A549 (cell line): Measurements from ENCODE around the gene ELFN1. TPM values are rescaled to one million over a fixed set of nuclear protein-coding genes. Genes with fewer than 3 reads are reported as not detected.

Source experiments
- ATAC-seq, 2 experiments: fragments of 200-7000 bp in 1 of 2; fragments of >200 bp in 1 of 2; cut with Nextera tagmentation in 1 of 2; cut with Tn5 transposase in 1 of 2; 3 replicates each; pipeline versions ENCODE4 v1.8.0 to v1.9.1; 2018 to 2020; ENCODE audit warnings: mild to moderate bottlenecking in 1 of 2, moderate library complexity in 1 of 2
- CTCF ChIA-PET: fragments of 300-600 bp; sonication (Branson Sonifier 250); formaldehyde crosslinking; extraction: SDS; loops from one replicate; lab custom pipeline; 2021; ENCODE audit warnings: antibody characterized with exemption, inconsistent platforms; lab: Yijun Ruan, JAX
- POLR2A ChIA-PET: fragments of 350-600 bp; formaldehyde crosslinking; extraction: SDS; loops from one replicate; lab custom pipeline; 2021; ENCODE audit warnings: antibody characterized with exemption, inconsistent platforms; lab: Yijun Ruan, JAX
- DNase-seq, 2 experiments: peaks; one replicate each; pipeline versions ENCODE4 v3.0.0 to v3.0.0-alpha.2; 2011 to 2016; ENCODE audit warnings: low read depth in 1 of 2, low spot score in 1 of 2
- FAIRE-seq: peaks from 2 replicates; lab custom pipeline; 2011; peaks lifted over from hg19 to GRCh38; lab: Jason Lieb, UNC
- H3K27ac ChIP-seq, 2 experiments: fragments of >200 bp; sonication (Bioruptor Twin); formaldehyde crosslinking; 3 replicates each; pipeline ENCODE4 v1.5.1; 2016 to 2017
- H3K4me1 ChIP-seq: fragments of >200 bp; sonication (Bioruptor Twin); formaldehyde crosslinking; 3 replicates; pipeline ENCODE4 v1.6.1; 2016
- H3K4me2 ChIP-seq: fragments of >200 bp; sonication (Bioruptor Twin); formaldehyde crosslinking; 3 replicates; pipeline ENCODE4 v1.6.1; 2016
- H3K4me3 ChIP-seq: fragments of >200 bp; sonication (Bioruptor Twin); formaldehyde crosslinking; 3 replicates; pipeline ENCODE4 v1.5.1; 2016
- H3K9me3 ChIP-seq: fragments of >200 bp; sonication (Bioruptor Twin); formaldehyde crosslinking; 3 replicates; pipeline ENCODE4 v1.6.1; 2016
- BHLHE40 ChIP-seq: IDR thresholded peaks from 2 replicates; pipeline ENCODE4 v1.6.1; 2012; ENCODE audit warnings: low read depth, low read length, inconsistent platforms
- CBX2 ChIP-seq: fragments of 200-600 bp; sonication (generic); IDR thresholded peaks from 2 replicates; pipeline ENCODE4 v1.6.1; 2016; ENCODE audit warnings: low read depth, mild to moderate bottlenecking, borderline replicate concordance
- CBX8 ChIP-seq: fragments of 200-600 bp; sonication (generic); IDR thresholded peaks from 2 replicates; pipeline ENCODE4 v1.6.1; 2016
- EHF ChIP-seq: fragments of 250-450 bp; sonication (Bioruptor Pico); IDR thresholded peaks from 2 replicates; pipeline ENCODE4 v1.5.0; 2020; ENCODE audit warnings: mild to moderate bottlenecking
- ESRRA ChIP-seq: fragments of 150-350 bp; IDR thresholded peaks from 2 replicates; pipeline ENCODE4 v1.6.1; 2014; ENCODE audit warnings: mild to moderate bottlenecking, low read length, borderline replicate concordance
- HDAC2 ChIP-seq: fragments of 200-600 bp; sonication (generic); IDR thresholded peaks from 2 replicates; pipeline ENCODE4 v1.6.1; 2016
- HEYL ChIP-seq: fragments of 250-450 bp; sonication (Bioruptor Pico); IDR thresholded peaks from 2 replicates; pipeline ENCODE4 v1.8.0; 2021; ENCODE audit warnings: mild to moderate bottlenecking, moderate library complexity
- HOXB13 ChIP-seq: fragments of 250-450 bp; sonication (Bioruptor Pico); IDR thresholded peaks from 2 replicates; pipeline ENCODE4 v1.5.0; 2020; ENCODE audit warnings: low read depth, mild to moderate bottlenecking, moderate library complexity
- MAZ ChIP-seq: fragments of 150-350 bp; IDR thresholded peaks from 2 replicates; pipeline ENCODE4 v1.6.1; 2014; ENCODE audit warnings: antibody characterized with exemption, low read depth, low read length, borderline replicate concordance
- PHF8 ChIP-seq: fragments of 200-600 bp; sonication (generic); IDR thresholded peaks from 2 replicates; pipeline ENCODE4 v1.6.1; 2016; ENCODE audit warnings: low read depth, mild to moderate bottlenecking, antibody characterized with exemption, moderate library complexity, borderline replicate concordance
- TP53 ChIP-seq: fragments of 250-450 bp; sonication (Bioruptor Pico); IDR thresholded peaks from 2 replicates; pipeline ENCODE4 v1.5.0; 2021; ENCODE audit warnings: mild to moderate bottlenecking, moderate library complexity
- ZC3H11A ChIP-seq: fragments of 450-650 bp; IDR thresholded peaks from 2 replicates; pipeline ENCODE4 v1.6.1; 2014; ENCODE audit warnings: antibody characterized with exemption, mild to moderate bottlenecking
- ZNF302 ChIP-seq: fragments of 250-450 bp; sonication (Bioruptor Pico); IDR thresholded peaks from 2 replicates; pipeline ENCODE4 v1.9.0; 2021; ENCODE audit warnings: inconsistent platforms, mild to moderate bottlenecking, moderate library complexity
- WGBS: methylation state at CpG from one replicate; pipeline ENCODE4 v1.1.6; 2017; ENCODE audit errors: missing lambda C conversion rate; 5-methylcytosine and 5-hydroxymethylcytosine counted together
- polyA plus RNA-seq, 4 experiments: library from polyadenylated mRNA; depleted of rRNA in 3 of 4; stranded (reverse); fragments of >200 nt; fragmentation: RNase III in 1 of 4; extraction: RNeasy Plus Mini Kit Qiagen cat#74134 plus additional on column Dnase treatment in 1 of 4; gene quantifications; 2 replicates in 3 of 4; 3 replicates in 1 of 4; pipeline ENCODE4 v1.2.3, GENCODE V29; 2011 to 2017
- TF ChIP-seq, protein P1 (sequence below): fragments of >200 bp; sonication (Bioruptor Twin); formaldehyde crosslinking; IDR thresholded peaks from 2 replicates; pipeline ENCODE4 v1.6.1; 2016
- TF ChIP-seq, protein P2 (sequence below): IDR thresholded peaks from 2 replicates; pipeline ENCODE4 v1.6.1; 2012
- TF ChIP-seq, protein P3 (sequence below): fragments of >200 bp; sonication (Bioruptor Twin); formaldehyde crosslinking; IDR thresholded peaks from 3 replicates; pipeline ENCODE4 v1.5.1; 2016
- TF ChIP-seq, protein P4 (sequence below): IDR thresholded peaks from 2 replicates; pipeline ENCODE4 v1.6.1; 2012; ENCODE audit warnings: low read depth, borderline replicate concordance
- TF ChIP-seq, protein P5 (sequence below): fragments of 250-450 bp; sonication (Bioruptor Pico); IDR thresholded peaks from 2 replicates; pipeline ENCODE4 v1.5.0; 2021; ENCODE audit warnings: mild to moderate bottlenecking, moderate library complexity, borderline replicate concordance

Gene ELFN1
- polyA plus RNA-seq, 2 of the 4 experiments (the other 2 are of a cell fraction), result 0.08 to 0.10 TPM

DNA sequence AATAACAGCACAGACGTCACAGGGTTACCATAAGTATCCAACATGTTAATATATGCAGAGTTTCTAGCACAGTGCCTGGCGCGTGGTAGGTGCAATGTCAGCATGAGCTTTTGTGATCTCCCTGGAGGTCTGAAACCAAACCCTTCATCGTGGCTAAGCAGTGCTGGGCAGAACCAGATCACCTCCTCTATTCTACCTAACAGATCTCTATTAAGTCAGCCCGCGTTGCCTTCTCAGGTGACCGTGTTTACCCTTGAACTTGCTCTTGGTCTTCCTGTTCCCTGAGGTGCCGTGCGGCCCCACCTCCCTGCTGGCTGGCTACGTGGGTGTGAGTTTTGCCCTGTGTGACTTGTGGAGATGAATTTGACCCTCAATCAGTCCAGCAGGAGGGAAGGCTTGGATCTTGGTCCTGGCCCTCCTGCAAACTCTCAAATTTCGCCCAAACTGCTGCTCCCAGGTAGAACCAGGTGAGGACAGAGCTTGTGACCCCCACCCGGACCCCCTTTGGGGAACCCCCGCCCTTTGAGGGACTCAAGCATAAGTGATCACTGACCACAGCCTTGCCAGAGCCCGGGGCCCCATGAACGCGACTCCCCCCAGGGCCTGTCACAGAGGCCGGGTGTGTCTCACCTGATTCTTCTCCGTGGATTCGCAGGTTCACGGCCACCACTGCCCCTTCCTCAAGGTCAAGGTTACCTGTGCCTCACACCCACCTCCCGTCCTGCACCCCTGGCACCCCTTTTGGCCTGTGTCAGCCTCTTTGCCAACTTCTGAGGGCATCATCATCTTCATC lies 54.2 kb downstream of the ELFN1 start:
- WGBS, result 65% methylated on average over 21 of the region's 21 CpGs
- Histone ChIP-seq H3K9me3 (peaks cover 6% of the 10 kb centered on the region; the same call in 2 of the 3 replicates), H3K4me3 (no peak overlapping the region), H3K4me2 (no peak overlapping the region), H3K4me1 (no peaks in the 10 kb centered on the region), H3K27ac (no peak overlapping the region)
- ATAC-seq, result no peak
- no peak for FAIRE-seq
- DNase-seq, result no peak
- TF ChIP-seq TP53 (CRISPR knock-in tag) (no peak), PHF8 (no peak), ZC3H11A (no peak), ESRRA (no peak), HDAC2 (no peak), BHLHE40 (no peak), MAZ (no peak), CBX2 (no peak), EHF (CRISPR knock-in tag) (no peak)
- TF ChIP-seq, protein P1, sequence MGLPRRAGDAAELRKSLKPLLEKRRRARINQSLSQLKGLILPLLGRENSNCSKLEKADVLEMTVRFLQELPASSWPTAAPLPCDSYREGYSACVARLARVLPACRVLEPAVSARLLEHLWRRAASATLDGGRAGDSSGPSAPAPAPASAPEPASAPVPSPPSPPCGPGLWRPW, result no peak
- TF ChIP-seq, protein P2, sequence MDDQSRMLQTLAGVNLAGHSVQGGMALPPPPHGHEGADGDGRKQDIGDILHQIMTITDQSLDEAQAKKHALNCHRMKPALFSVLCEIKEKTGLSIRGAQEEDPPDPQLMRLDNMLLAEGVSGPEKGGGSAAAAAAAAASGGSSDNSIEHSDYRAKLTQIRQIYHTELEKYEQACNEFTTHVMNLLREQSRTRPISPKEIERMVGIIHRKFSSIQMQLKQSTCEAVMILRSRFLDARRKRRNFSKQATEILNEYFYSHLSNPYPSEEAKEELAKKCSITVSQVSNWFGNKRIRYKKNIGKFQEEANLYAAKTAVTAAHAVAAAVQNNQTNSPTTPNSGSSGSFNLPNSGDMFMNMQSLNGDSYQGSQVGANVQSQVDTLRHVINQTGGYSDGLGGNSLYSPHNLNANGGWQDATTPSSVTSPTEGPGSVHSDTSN, result no peak
- TF ChIP-seq, protein P3, sequence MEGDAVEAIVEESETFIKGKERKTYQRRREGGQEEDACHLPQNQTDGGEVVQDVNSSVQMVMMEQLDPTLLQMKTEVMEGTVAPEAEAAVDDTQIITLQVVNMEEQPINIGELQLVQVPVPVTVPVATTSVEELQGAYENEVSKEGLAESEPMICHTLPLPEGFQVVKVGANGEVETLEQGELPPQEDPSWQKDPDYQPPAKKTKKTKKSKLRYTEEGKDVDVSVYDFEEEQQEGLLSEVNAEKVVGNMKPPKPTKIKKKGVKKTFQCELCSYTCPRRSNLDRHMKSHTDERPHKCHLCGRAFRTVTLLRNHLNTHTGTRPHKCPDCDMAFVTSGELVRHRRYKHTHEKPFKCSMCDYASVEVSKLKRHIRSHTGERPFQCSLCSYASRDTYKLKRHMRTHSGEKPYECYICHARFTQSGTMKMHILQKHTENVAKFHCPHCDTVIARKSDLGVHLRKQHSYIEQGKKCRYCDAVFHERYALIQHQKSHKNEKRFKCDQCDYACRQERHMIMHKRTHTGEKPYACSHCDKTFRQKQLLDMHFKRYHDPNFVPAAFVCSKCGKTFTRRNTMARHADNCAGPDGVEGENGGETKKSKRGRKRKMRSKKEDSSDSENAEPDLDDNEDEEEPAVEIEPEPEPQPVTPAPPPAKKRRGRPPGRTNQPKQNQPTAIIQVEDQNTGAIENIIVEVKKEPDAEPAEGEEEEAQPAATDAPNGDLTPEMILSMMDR, result no peak
- CTCF ChIA-PET, result interaction anchor here (1.2 kb wide), 1 partner anchor 14 kb away, joined by 3 read pairs; no protein-coding TSS in a partner anchor
- POLR2A ChIA-PET, result no interaction called here

DNA sequence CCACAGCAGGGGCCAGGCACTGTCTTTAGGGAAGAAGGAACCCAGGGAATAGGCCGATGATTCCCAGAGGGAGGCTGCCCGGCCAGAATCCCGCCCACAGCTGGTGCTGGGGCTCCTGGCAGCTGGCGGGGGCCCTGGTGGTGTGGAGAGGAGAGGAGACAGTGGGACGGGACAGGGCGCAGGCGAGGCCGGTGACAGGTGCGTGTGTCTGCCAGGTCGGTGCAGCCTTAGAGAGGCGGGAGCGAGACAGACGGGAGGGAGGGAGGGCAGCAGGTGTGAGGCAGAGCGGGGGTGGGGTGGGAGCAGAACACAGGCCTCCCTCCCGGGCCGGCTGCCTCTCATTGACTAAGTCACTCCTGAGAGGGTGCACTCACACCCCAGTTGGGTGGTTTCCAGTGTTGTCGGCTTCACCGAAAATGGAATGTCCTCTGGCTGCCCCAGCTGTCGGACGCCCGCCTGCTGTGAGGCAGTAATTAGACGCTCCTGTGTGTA lies 55.2 kb downstream of the ELFN1 start:
- ChIA-PET CTCF (no interaction called here), POLR2A (no interaction called here)
- Histone ChIP-seq H3K27ac (no peak overlapping the region), H3K4me1 (no peaks in the 10 kb centered on the region), H3K9me3 (peaks cover 15% of the 10 kb centered on the region), H3K4me2 (no peak overlapping the region), H3K4me3 (no peak overlapping the region)
- WGBS, result 77% methylated on average over 15 of the region's 22 CpGs
- no peak for ATAC-seq
- FAIRE-seq, result no peak
- no peak for DNase-seq
- TF ChIP-seq HEYL (CRISPR knock-in tag), result no peak
- TF ChIP-seq CBX8, result no peak
- no peak for TF ChIP-seq HOXB13 (CRISPR knock-in tag)
- TF ChIP-seq EHF (CRISPR knock-in tag), result no peak
- TF ChIP-seq, protein P4, sequence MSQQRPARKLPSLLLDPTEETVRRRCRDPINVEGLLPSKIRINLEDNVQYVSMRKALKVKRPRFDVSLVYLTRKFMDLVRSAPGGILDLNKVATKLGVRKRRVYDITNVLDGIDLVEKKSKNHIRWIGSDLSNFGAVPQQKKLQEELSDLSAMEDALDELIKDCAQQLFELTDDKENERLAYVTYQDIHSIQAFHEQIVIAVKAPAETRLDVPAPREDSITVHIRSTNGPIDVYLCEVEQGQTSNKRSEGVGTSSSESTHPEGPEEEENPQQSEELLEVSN, result no peak
- no peak for TF ChIP-seq ZNF302 (CRISPR knock-in tag)
- no peak for TF ChIP-seq HDAC2
- TF ChIP-seq, protein P5, sequence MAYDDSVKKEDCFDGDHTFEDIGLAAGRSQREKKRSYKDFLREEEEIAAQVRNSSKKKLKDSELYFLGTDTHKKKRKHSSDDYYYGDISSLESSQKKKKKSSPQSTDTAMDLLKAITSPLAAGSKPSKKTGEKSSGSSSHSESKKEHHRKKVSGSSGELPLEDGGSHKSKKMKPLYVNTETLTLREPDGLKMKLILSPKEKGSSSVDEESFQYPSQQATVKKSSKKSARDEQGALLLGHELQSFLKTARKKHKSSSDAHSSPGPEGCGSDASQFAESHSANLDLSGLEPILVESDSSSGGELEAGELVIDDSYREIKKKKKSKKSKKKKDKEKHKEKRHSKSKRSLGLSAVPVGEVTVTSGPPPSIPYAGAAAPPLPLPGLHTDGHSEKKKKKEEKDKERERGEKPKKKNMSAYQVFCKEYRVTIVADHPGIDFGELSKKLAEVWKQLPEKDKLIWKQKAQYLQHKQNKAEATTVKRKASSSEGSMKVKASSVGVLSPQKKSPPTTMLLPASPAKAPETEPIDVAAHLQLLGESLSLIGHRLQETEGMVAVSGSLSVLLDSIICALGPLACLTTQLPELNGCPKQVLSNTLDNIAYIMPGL (CRISPR knock-in tag), result no peak
